HG02759 (cell line): ENCODE results near the gene PAN2.
A peak's percentile ranks its signal among the peaks of the same experiment; 100 is the strongest.
"Not testable (repeated sequence)": the region's sequence is repeated elsewhere in the genome, so short reads cannot be mapped to it uniquely, and the experiment has no call there.

Source experiments
- ATAC-seq: cut with Tn5 transposase; IDR thresholded peaks from one replicate; pipeline ENCODE4 v1.9.1; 2021; ENCODE audit warnings: mild to moderate bottlenecking, moderate library complexity; ENCODE audit not compliant: unreplicated experiment

The PAN2 gene

DNA sequence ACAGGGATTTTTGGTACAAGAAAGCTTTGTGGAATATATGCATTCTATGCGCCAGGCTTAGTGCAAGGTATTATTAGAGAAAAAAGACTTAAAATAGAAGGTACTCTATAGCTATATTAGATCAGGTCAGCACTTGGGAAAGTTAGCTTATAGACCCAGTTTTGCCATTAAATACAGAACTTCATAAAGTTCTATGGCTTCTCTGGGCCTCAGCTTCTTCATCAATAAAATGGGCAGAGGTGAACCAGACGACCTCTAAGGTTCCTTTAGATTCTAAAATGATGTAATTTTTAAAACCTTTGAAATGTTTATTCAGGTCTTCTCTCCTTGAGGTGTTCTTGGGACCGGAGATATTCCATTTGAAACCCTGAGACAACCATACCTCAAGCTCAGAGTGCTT, 25.1 kb downstream of the PAN2 start:
- ATAC-seq: no peak

- ATAC-seq: no peak
Measured at GRCh38 chr12:56307221-56307965, 26.4 kb downstream of the PAN2 start.

DNA sequence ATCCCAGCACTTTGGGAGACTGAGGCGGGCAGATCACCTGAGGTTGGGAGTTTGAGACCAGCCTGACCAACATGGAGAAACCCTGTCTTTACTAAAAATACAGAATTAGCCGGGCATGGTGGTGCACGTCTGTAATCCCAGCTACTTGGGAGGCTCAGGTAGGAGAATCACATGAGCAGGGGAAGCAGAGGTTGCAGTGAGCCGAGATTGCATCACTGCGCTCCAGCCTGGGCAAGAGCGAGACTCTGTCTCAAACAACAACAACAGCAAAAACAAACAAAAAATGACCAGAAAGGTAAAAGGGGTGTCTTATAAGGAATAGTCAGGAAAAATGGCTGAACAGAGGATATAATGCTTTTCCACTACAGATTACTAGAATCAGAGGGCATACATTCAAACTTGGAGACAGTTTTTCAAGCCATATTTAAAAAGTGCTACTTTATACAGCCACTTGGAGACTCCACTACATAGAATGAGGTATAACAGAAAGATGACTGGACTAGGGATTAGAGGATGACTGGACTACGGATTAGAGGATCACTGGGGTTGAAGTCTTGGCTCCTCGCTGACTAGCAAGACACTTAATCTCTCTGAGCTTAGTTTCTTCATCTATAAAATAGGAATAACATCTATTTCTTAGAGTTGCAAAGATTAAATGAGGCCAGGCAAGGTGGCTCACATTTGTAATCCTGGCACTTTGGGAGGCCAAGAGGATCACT, 28.8 kb downstream of the PAN2 start:
- no peak for ATAC-seq

DNA sequence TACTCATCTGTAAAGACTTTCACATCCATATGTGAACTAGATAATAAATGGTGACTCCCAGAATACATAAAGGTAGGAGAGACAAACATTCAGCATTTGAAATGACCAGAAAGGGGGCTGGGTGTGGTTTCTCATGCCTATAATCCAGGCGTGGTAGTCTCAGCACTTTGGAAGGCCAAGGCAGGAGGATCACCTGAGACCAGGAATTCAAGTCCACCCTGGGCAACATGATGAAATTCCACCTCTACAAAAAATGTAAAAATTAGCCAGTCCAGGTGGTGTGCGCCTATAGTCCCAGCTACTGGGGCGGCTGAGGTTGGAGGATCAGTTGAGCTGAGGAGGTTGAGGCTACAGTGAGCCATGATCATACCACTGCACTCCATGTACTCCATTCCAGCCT, 29.5 kb downstream of the PAN2 start:
- no peak for ATAC-seq

- no peak for ATAC-seq
Measured at GRCh38 chr12:56300644-56301464, 32.9 kb downstream of the PAN2 start.

DNA sequence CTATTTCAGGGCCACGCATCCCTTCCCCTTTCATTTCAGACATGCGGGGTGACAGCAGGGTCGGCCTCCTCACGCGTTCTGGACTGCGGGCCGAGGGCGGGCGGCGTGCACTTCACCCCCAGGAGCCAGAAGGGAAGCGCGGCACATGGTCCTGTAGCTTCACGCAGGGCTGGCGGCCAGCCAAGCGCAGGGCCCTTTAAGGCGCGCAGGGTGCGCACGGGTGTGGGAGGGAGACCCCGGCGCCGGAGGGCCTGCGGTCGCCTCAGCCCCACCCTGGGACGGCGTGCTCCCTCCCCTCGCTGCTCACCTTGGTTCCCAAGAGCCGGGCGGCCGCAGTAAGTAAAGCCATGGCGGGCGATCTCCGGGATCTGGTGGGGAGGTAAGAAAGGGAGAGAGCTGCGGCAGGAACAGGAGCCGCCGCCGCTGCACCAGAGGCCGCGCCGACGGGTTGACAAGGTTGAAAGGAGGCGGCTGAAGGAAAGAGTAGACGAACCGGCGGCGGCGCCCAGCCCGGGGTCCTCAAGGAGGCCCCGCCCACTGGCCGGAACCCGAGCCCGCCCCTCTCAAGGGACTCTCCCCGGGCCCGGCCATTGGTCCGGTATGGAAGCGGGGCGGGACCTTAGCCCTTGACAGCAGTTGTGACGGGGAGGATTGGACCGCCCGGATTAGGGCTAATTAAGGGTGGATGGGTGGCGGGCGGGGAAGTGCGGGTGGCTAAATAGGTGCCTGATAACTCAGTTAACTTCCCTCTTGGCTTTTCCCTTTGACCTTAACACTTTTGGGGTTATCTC, 33.8 kb downstream of the PAN2 start, which contains the start of gene CS:
Gene CS (minus strand): TSS at position 478 of the 791 bp plus-strand sequence. CDS start 129 bp downstream, at position 349.
- peak; percentile 92 for ATAC-seq

GRCh38 chr12:56299308-56299852, 34.4 kb downstream of the PAN2 start:
- no peak for ATAC-seq

DNA sequence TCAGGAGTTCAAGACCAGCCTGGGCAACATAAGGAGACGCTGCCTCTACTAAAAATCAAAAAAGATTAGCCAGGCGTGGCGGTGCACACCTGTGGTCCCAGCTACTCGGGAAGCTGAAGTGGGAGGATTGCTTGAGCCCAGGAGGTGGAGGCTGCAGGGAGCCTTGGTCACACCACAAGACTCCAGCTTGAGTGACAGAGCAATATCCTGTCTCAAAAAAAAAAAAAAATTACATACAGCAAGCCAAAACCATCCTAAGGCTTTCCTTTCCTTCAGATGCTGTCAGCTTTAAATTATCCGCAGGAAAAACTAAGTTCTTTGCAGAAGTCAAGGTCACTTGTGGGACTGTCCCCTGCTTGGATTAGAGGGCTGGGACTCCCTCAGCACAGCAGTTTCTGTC, 35.0 kb downstream of the PAN2 start:
- no peak for ATAC-seq

DNA sequence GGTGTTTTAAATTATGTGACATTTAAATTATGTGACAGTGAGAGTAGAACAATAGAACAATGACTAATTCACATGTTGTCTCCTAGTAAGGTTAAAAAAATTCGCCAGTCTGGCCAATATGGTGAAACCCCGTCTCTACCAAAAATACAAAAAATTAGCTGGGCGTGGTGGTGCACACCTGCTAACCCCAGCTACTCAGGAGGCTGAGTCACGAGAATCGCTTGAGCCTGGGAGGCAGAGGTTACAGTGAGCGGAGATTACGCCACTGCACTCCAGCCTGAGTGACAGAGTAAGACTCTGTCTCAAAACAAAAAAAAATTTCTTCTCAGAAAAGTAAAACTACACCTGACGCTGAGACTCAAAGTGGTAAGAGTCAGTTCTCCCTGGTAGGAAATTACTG, 36.4 kb downstream of the PAN2 start:
- ATAC-seq: no peak

DNA sequence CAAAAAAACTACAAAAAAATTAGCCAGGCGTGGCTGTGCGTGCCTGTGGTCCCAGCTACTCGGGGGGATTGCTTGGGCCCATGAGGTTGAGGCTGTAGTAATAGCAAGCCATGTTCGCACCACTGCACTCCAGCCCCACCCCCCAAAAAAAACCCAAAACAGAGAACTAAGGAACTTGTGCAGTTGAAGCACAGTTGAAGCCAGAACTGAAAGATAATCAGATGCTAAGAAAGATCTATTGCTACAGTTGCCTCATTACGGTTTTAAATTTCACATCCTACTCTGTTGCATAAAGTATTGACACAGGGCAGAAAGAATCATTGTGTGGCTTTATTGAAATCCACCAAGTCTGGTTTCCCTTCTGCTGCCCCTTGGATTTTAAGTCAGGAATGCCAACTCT, 37.5 kb downstream of the PAN2 start:
- ATAC-seq: no peak

- no peak for ATAC-seq
Measured at GRCh38 chr12:56293795-56294194, 40.0 kb downstream of the PAN2 start.

GRCh38 chr12:56288705-56289387, 45.0 kb downstream of the PAN2 start:
- ATAC-seq: no peak

- ATAC-seq: no peak
Measured at GRCh38 chr12:56286044-56286830, 47.6 kb downstream of the PAN2 start.

DNA sequence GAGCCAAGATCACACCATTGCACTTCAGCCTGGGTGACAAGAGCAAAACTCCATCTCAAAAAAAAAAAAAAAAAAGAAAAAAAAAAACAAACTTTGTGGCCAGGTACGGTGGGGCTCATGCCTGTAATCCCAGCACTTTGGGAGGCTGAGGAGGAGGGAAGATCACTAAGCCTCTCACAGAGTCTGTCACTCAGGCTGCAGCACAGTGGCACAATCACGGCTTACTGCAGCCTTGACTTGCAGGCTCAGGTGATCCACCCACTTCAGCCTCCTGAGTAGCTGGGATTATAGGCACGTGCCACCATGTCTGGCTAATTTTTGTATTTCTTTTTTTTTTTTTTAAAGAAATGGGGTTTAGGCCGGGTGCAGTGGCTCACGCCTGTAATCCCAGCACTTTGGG, 49.5 kb downstream of the PAN2 start:
- not testable (repeated sequence) for ATAC-seq

DNA sequence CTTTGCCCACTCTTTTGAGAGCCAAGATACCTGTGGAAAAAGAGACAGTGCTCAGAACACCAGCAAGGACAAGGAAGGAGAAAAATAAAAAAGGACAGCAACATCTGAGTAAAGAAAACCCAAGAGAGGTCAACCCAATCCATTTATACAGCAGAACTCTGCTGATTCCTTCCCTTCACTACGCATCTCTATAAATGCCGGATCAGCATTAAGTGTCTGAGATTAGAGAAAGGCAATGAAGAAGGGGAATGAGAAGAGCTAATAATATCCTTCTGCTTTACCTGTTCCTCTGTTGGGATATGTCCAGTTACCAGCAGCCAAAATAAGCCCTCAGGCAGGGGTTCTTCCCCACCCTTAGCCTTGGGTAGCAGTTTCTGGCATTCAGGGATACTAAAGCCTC, 51.2 kb downstream of the PAN2 start:
- ATAC-seq: no peak

DNA sequence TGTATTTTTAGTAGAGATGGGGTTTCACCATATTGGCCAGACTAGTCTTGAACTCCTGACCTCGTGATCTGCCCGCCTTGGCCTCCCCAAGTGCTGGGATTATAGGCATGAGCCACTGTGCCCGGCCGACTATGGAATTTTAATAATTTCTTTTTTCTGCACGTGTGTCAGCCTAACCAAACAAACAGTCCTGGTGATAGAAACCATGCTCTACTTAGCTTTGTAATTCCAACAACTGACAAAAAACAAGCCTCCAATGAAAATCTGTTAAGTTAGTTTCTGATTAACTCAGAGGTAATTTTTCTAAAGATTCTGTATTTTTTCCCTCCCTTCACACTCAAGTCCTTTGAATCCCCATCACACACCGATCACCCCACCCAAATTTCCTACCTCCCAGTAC, 51.8 kb downstream of the PAN2 start:
- no peak for ATAC-seq

- ATAC-seq: no peak
Measured at GRCh38 chr12:56280849-56281248, 53.0 kb downstream of the PAN2 start.

- no peak for ATAC-seq
Measured at GRCh38 chr12:56278905-56279304, 54.9 kb downstream of the PAN2 start.

DNA sequence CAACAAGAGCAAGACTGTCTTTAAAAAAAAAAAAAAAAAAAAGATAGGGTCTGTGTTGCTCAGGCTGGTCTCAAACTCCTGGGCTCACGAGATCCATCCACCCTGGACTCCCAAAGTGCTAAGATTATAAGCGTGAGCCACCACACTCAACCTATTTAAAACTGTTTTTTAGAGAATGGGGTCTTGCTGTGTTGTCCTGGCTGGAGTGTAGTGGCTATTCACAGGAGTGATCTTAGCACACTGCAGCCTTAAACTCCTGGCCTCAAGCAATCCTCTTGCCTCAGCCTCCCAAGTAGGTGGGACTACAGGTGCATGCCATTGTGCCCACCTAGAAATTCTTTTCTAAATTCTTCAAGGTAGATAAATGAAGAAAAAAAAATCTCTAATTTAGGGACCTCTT, 59.5 kb downstream of the PAN2 start:
- ATAC-seq: no peak
